Epithelial cell of proximal tubule (primary cell): ENCODE data around the gene CD58. TPM values are rescaled to one million over a fixed set of nuclear protein-coding genes. Genes with fewer than 3 reads are reported as not detected.
"Not testable (repeated sequence)": the region's sequence is repeated elsewhere in the genome, so short reads cannot be mapped to it uniquely, and the experiment has no call there.

Experiments
- DNase-seq: peaks from one replicate; pipeline ENCODE4 v3.0.0-alpha.2; 2011; ENCODE audit warnings: low read depth
- H3K4me3 ChIP-seq: 2 replicates; pipeline ENCODE4 v1.5.1; 2011; ENCODE audit warnings: low read depth, mild to moderate bottlenecking, low read length
- CTCF ChIP-seq: conservative IDR thresholded peaks from 2 replicates; pipeline ENCODE4 v1.5.1; 2012; ENCODE audit warnings: low read depth, mild to moderate bottlenecking, low read length
- total RNA-seq: library from RNA; depleted of rRNA; stranded (reverse); fragments of >200 nt; gene quantifications from 2 replicates; pipeline ENCODE4 v1.2.3, GENCODE V29; 2015

Gene CD58, protein sequence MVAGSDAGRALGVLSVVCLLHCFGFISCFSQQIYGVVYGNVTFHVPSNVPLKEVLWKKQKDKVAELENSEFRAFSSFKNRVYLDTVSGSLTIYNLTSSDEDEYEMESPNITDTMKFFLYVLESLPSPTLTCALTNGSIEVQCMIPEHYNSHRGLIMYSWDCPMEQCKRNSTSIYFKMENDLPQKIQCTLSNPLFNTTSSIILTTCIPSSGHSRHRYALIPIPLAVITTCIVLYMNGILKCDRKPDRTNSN
- 14.2 and 15.5 TPM in 2 replicates for total RNA-seq

GRCh38 chr1:116570358-116571214 lies at the start of gene CD58:
TSS of gene CD58 (minus strand) at chr1:116571026. CDS start at chr1:116570972, 54 bp downstream.
- DNase-seq = no peak
- peak within 1 kb of the TSS; percentile 79 for H3K4me3 ChIP-seq
- TF ChIP-seq CTCF = peak; percentile 57

DNA sequence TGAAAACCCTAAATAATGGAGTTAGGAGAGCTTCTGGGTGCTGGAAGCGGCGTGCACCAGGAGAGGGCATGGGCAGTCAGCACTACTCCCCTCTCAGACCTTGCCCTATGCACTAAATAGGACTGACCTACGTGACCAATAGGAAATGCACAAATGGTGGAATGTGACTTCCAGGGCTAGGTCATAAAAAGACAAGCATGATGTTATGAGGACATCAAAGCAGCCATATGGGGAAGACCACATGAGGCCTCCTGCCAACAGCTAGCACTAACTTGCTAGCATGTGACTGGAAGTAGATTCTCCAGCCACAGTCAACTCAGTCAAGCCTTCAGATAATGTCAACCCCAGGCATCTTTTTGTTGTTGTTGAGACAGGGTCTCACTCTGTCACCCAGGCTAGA lies 49.6 kb upstream of the CD58 start:
- H3K4me3 ChIP-seq, DNase-seq: not testable (repeated sequence)

GRCh38 chr1:116619106-116619505 lies 48.3 kb upstream of the CD58 start:
- DNase-seq, H3K4me3 ChIP-seq: not testable (repeated sequence)

DNA sequence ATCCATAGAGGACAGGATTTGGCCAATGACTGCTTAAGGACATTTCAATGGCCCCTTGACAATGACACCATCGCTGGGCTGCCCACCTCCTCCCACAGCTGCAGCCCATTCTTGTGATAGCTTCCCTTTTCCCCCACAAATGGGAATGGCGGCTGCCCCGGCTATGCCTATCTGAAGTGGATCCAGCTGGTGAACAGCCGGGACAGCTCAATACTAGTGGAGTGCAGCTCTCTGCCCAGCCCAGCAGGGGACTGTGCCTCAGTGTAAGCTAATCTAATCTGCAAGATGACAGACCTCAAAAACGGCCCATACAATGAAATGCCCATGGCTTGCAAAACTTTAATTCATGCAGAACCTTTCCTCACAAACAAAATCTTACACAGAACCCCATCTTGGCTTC lies 47.0 kb upstream of the CD58 start:
- H3K4me3 ChIP-seq, DNase-seq: not testable (repeated sequence)

DNA sequence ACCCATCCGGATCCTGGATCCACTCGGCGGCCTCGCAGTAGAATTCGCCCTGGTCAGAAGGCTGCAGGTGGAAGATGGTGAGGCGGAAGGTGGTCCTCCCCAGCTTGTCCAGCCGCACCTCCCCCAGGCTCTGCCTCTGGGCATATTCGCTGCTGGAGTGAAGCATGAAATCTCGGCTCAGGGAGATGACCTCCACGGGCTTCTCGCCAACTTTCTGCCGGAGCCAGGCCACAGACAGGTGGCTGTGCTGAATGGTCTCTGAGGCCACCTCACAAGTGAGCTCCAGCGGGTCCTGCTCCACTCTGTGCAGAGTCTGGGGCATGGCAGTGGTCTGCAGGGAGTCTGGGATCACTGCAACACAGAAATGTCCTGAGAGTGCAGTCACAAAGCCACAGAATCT lies 43.0 kb upstream of the CD58 start:
- not testable (repeated sequence) for H3K4me3 ChIP-seq, DNase-seq

GRCh38 chr1:116609801-116610371 lies 39.1 kb upstream of the CD58 start:
- not testable (repeated sequence) for H3K4me3 ChIP-seq, DNase-seq

GRCh38 chr1:116608841-116609240 lies 38.0 kb upstream of the CD58 start:
- H3K4me3 ChIP-seq, DNase-seq: not testable (repeated sequence)

DNA sequence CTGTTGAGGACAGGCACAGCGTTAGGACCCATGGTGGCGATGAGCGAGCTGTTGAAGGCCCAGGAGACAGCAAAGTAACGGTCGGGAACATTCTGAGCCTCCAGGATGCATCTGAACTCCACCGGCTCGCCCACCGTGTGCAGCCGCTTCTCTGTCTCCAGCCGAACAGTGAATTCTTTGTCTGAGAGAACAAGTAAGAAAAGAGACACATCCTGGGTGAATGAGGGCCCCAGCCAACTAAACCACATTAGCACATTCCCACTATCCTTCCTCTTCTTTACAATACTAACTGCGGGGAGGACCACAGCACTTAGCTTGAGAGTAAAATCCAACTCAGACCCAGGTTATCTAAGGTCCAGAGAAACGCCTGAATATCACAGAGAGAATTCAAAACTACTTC lies 37.3 kb upstream of the CD58 start:
- DNase-seq, H3K4me3 ChIP-seq: not testable (repeated sequence)

DNA sequence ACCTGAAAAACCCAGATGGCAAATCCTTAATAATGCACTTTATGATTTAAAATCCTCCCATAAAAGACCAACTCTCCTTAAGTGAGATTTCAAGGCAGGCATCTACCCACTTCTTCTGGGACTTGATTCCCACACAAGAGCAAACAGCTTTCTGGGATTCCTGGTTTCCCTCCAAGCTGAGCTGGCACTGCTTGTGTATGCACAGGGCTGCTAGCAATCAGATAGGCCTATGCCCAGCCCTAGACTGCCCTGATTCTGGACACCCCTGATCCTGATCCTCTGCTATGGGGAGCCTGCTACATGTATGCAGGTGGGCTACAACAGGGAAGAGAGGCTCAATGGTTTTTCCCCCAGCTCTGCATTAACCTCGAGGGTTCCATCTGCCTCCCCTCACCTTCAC lies 36.6 kb upstream of the CD58 start:
- not testable (repeated sequence) for H3K4me3 ChIP-seq, DNase-seq

DNA sequence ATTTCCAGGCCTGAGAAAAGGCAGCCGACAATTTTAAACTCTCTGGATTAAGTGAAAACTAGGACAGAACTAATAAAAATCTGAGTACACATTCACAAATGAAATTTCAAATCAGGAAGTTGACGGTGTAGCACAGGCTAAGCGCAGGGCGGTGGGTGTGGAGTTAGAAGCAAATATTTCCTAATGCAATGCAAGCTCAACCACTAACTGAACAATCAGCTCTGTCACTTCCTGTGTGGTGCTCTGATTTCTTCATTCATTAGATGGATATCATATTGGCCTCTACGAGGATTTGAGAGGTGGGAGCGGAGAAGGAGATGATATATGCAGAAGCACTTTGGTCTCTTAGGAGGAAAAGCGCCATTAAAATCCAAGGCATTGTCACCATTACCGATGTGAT lies 35.2 kb upstream of the CD58 start:
- DNase-seq, H3K4me3 ChIP-seq: not testable (repeated sequence)

- DNase-seq = no peak
- no peak overlapping the region for H3K4me3 ChIP-seq
- TF ChIP-seq CTCF = no peak
Observed at GRCh38 chr1:116605315-116605714, 34.5 kb upstream of the CD58 start.

DNA sequence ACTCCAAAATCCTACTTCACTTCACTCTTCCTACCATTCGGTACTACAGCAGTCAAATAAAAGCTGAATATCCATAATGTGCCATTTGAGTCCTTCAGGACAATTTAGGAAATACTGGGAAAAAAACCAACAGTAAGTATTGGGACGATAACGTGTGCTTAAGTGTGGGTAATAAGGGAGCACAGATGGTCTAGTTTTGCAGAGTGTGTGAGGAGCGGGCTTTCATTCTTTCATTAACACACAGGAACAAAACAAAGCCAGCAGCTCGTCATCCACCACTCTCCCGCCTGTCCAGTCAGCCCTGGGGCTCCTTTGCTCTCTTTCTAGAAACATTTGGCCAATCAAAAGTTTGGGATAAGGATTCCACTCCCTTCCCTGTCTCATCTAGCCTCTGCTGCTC lies 33.6 kb upstream of the CD58 start:
- not testable (repeated sequence) for H3K4me3 ChIP-seq, DNase-seq

DNA sequence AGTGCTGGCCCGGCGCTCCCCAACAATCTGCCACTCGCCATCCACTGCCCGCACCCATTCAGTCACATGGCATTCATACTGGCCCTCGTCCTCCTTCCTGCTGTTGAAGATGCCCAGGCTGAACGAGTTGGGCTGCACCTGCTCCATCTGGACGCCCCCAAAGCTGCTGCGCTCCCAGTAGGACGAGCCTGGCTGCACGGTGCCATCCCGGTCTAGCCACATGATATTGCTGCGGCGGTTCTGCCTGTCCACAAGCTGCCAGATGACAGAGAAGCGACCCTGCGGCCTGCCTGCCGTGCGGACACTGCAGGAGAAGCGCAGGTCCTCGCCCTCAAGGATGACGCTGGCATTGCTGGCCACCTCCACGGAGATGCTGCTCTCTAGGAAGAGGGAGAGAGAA lies 32.8 kb upstream of the CD58 start:
- DNase-seq, H3K4me3 ChIP-seq: not testable (repeated sequence)

DNA sequence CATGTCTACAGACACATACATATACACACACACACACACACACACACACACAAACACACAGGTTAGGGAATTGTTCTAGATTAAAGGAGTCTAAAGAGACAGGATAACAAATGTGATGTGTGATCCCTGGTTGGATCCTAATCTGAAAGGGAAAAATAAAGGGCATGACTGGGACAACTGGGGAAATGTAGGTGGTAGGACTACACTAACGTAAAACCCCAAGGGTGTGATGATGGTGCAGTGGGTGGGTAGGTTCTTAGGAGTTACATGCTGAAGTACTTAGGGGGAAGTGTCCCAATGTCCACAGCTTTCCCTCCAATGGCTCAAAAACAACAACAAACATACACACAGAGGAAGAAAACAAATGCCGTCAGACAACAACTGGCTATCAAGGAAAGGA lies 28.5 kb upstream of the CD58 start:
- not testable (repeated sequence) for H3K4me3 ChIP-seq

DNA sequence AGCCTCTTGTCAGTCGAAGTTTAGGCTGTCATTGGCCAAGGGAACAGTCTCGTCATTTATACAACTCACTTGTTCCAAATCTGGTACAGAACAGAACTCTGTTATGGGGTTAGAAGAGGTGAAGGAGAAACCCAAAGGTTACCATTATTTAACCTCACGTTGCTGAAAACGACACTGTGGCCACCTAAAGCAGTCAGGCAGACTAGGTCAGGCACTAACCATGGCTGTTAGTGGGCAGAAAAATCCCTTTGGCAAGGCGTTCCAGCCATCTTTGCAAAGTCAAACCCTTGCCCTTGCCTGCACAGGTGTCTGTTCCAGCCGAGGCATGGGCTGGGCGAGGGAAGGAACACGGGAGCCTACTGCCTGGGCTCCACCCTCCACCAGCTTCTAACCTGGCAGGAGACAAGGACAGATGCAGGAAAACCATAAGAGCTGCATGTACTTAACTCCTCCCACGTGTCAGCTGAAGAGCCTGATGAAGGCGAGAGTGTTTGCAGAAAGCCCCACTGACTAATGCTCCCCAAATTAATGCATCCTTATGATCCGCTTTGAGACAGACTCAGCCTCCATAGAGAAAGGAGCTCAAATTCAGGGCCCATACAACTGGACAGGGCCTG lies 27.7 kb upstream of the CD58 start:
- not testable (repeated sequence) for H3K4me3 ChIP-seq, DNase-seq

More for the DNA sequence above, 28.5 kb upstream of the CD58 start:
- not testable (repeated sequence) for DNase-seq

DNA sequence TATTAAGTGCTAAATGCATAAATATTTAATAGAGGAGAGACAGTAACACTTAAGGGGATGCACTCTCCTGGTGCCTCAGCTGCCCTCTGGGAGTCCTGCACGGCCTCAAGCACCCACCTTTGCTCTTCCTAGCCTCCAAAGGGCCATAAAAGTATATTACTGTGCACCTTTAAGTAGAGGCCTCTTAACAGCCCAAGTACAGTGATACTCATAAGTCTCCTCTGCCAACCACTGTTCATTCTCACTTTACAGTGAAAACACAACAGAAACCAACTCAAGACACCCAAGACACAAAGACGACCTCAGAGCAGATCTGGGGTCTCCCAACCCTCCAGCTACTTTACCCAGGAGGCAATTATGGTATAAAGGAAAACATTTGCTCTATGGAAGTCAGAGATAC lies 26.6 kb upstream of the CD58 start:
- not testable (repeated sequence) for DNase-seq, H3K4me3 ChIP-seq
